Right atrium auricular region (tissue), 2 donors: ENCODE results near the gene MRPL36. TPM values are rescaled to one million over a fixed set of nuclear protein-coding genes. Genes with fewer than 3 reads are reported as not detected.

Experiments
- DNase-seq: peaks from one replicate; pipeline ENCODE4 v3.0.0-alpha.2; 2019; ENCODE audit warnings: low spot score
- H3K27ac ChIP-seq, 2 donors: fragments of 200-600 bp; sonication (generic); 1 replicate in 1 of 2; 2 replicates in 1 of 2; pipeline ENCODE4 v1.5.1; 2016 to 2019
- H3K27me3 ChIP-seq, 2 donors: fragments of 200-600 bp; sonication (generic); one replicate each; pipeline versions ENCODE4 v1.5.1 to v1.6.0; 2017 to 2019
- H3K36me3 ChIP-seq: fragments of 200-600 bp; sonication (generic); one replicate; pipeline ENCODE4 v1.5.1; 2016
- H3K4me1 ChIP-seq, 2 donors: fragments of 200-600 bp; sonication (generic); one replicate each; pipeline versions ENCODE4 v1.5.1 to v1.6.0; 2017 to 2019
- H3K4me3 ChIP-seq, 2 donors: fragments of 200-600 bp; sonication (generic); 1 replicate in 1 of 2; 2 replicates in 1 of 2; pipeline ENCODE4 v1.5.1; 2017 to 2019; ENCODE audit warnings: mild to moderate bottlenecking in 1 of 2, moderate library complexity in 1 of 2
- H3K9me3 ChIP-seq, 2 donors: fragments of 200-600 bp; sonication (generic); one replicate each; pipeline ENCODE4 v1.5.1; 2019
- total RNA-seq, 2 donors: library from RNA; depleted of rRNA; stranded (reverse); fragments of >200 nt; gene quantifications; one replicate each; pipeline ENCODE4 v1.1.0, GENCODE V29; 2016
- TF ChIP-seq, protein P1 (sequence below), 2 donors: fragments of 200-600 bp; sonication (generic); IDR thresholded peaks; one replicate each; pipeline ENCODE4 v1.5.1; 2019; ENCODE audit warnings: antibody characterized with exemption in 2 of 2

The MRPL36 gene
- total RNA-seq, 2 donors from 2014 or later, result 40.5 to 41.2 TPM

DNA sequence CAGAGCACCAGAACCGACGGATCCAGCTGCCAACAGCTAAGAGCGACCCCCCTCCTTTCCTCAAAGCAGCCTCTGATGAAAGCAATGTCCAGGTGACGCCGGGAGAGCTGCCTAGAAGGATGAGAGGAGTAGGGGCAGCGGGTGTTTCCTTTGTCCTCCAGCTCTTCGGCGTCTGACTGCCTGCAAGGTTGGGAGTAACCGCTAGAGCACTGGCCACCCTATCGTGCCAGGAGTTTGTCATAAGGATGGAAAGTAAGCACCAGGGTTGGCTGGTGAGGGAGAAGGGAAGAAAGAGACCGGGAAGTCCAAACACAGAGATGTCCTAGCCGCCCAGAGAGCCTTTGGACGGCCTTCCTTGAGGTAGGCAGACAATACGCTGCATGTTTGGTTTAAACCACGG is 10.8 kb downstream of the MRPL36 start:
- no peak for DNase-seq
- Histone ChIP-seq H3K27me3 (no peaks in the 10 kb centered on the region), H3K4me1 (no peaks in the 10 kb centered on the region), H3K27ac (no peak overlapping the region), H3K36me3 (no peaks in the 10 kb centered on the region), H3K9me3 (no peaks in the 10 kb centered on the region), H3K4me3 (no peak overlapping the region)
- TF ChIP-seq, protein P1, sequence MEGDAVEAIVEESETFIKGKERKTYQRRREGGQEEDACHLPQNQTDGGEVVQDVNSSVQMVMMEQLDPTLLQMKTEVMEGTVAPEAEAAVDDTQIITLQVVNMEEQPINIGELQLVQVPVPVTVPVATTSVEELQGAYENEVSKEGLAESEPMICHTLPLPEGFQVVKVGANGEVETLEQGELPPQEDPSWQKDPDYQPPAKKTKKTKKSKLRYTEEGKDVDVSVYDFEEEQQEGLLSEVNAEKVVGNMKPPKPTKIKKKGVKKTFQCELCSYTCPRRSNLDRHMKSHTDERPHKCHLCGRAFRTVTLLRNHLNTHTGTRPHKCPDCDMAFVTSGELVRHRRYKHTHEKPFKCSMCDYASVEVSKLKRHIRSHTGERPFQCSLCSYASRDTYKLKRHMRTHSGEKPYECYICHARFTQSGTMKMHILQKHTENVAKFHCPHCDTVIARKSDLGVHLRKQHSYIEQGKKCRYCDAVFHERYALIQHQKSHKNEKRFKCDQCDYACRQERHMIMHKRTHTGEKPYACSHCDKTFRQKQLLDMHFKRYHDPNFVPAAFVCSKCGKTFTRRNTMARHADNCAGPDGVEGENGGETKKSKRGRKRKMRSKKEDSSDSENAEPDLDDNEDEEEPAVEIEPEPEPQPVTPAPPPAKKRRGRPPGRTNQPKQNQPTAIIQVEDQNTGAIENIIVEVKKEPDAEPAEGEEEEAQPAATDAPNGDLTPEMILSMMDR (IDR thresholded peaks at IDR 0.05), result no peak

DNA sequence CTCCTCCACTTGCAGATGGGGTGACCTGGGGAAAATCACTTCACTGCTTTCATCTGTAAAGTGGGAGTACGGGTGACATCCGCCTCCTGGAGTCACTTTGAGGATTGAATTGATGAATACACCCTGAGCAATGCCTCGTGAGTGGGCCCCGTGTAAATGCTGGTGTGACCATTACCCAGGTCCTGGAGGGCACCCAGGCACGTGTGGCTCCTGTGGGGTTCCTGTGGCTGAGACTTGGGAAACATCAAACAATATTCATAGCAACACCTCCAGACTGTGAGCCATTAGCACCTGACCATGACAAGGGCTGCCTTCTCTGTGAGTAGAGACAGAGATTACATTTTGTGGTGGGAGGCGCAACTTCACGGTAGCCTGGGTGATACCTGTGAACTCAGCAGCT is 11.4 kb downstream of the MRPL36 start:
- Histone ChIP-seq H3K4me3 (no peak overlapping the region), H3K27me3 (no peaks in the 10 kb centered on the region), H3K27ac (no peak overlapping the region), H3K36me3 (no peaks in the 10 kb centered on the region), H3K4me1 (no peaks in the 10 kb centered on the region), H3K9me3 (no peaks in the 10 kb centered on the region)
- DNase-seq, result no peak
- TF ChIP-seq, protein P1 (IDR thresholded peaks at IDR 0.05), result no peak

DNA sequence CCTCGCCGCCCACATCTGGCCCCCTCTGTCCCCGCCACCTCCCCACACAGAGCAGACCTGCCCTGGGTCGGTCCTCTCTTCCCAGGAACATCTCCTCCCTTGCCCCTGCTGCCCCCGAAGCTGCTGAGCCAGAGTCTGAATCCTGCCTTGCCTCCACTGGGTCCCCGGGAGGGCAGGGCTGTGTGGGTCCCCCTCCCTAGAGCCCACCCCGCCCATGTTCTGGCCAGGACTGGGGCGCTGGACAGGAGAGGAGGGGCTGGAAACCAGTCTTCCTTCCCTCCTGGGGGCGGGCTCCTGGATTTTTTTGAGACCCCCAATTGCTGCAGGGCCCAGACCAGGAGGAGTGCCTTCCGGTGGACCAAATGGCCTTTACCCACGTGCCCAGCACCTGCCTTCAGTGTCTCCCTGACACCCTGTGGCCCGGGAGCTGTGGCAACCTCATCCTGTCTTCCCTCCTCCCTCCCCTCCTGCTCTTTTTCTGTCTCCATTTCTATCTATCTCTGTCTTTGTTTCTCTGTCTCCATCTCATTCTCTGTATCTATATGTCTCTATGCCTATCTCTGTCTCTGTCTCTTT is 12.1 kb downstream of the MRPL36 start:
- no peaks in the 10 kb centered on the region for H3K36me3 ChIP-seq
- DNase-seq, result no peak

DNA sequence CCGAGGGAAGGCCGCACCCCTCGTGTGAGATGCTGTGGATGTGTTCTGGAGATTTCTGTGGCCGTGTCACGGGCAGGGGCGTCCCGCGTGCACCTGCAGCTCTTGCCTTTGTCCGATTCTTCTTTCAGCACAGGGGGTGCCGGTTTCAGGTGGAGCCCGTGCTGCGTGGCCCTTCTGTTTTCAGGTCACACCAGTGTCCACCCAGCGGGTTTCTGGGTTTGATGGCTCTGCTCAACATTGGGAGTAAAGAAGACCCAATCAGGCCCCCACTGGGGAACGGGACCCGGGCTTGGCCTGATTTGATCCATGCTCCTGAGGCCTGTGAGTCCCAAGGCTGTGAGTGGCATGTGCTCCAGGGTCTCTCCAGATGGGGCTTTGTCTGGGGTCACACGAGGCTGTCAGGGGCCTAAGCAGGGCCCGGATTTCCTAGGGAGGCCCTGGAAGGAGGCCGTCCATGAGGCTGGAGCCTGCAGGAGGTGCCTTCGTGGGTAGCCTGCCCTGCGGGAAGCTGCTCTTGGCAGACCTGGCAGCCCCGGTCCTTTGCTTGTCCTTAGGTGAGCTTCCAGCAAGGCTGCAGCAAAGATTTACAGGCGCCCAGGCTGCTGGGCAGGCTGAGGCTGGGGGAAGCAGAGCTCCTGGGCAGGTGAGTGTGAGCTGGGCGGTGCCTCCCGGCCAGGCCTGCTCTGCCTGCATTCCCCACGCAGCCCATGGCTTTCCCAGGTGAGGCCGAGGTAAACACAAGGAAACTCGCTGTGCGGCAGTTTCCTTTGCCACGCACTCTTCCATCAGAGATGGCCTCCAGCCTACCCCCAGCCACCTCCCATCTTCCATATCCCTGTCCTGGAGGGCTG is 12.8 kb downstream of the MRPL36 start:
- TF ChIP-seq, protein P1 (IDR thresholded peaks at IDR 0.05), result no peak
- Histone ChIP-seq H3K27me3 (no peaks in the 10 kb centered on the region), H3K9me3 (no peaks in the 10 kb centered on the region)

More for the DNA sequence above, 12.1 kb downstream of the MRPL36 start:
- no peaks in the 10 kb centered on the region for H3K4me1 ChIP-seq
- TF ChIP-seq, protein P1 (IDR thresholded peaks at IDR 0.05), result no peak
- H3K9me3 ChIP-seq, result no peaks in the 10 kb centered on the region
- no peaks in the 10 kb centered on the region for H3K27me3 ChIP-seq
- no peak overlapping the region for H3K4me3 ChIP-seq
- H3K27ac ChIP-seq, result no peak overlapping the region

DNA sequence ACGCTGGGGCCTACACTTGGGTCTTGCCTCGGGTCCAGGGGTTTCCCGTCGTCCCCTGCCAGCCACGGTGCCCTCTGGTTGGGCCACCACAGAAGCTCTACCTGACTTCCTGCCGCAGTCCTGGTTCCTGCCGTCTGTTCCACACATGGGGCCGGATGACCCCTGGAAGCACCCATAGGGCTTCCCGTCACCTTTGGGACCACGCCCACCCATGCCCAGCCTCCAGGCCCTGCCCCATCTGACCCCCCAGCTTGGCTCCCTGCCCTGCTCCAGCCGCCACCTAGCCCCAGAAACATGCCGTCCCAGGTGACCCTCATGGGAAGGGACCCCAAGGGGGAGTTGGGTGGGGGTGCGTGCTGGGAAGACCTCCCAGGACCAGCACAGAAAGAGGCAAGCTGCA is 13.7 kb downstream of the MRPL36 start:
- no peaks in the 10 kb centered on the region for H3K9me3 ChIP-seq
- TF ChIP-seq, protein P1 (IDR thresholded peaks at IDR 0.05), result no peak
- no peaks in the 10 kb centered on the region for H3K4me1 ChIP-seq
- H3K27ac ChIP-seq, result no peak overlapping the region
- DNase-seq, result no peak
- H3K36me3 ChIP-seq, result no peaks in the 10 kb centered on the region
- no peak overlapping the region for H3K4me3 ChIP-seq
- H3K27me3 ChIP-seq, result no peaks in the 10 kb centered on the region

More for the DNA sequence above, 12.8 kb downstream of the MRPL36 start:
- Histone ChIP-seq H3K27ac (no peak overlapping the region), H3K4me1 (no peaks in the 10 kb centered on the region), H3K4me3 (no peak overlapping the region), H3K36me3 (no peaks in the 10 kb centered on the region)
- no peak for DNase-seq
